OCI-LY1 (cell line): ENCODE results near the gene DIP2C.
"Not testable (repeated sequence)": the region's sequence is repeated elsewhere in the genome, so short reads cannot be mapped to it uniquely, and the experiment has no call there.

Experiments
- EZH2 ChIP-seq: fragments of 200-600 bp; sonication (generic), shearing (Covaris generic); IDR thresholded peaks from 2 replicates; pipeline ENCODE4 v1.8.0; 2017; ENCODE audit warnings: borderline replicate concordance, mixed run types, mild to moderate bottlenecking, antibody characterized with exemption, low read length, moderate library complexity, mixed read lengths
- TF ChIP-seq, protein P1 (sequence below): fragments of 200-600 bp; sonication (generic), shearing (Covaris generic); IDR thresholded peaks from 2 replicates; pipeline ENCODE4 v1.5.1; 2017; ENCODE audit warnings: mild to moderate bottlenecking, antibody characterized with exemption, low read length, moderate library complexity, mixed read lengths

DNA sequence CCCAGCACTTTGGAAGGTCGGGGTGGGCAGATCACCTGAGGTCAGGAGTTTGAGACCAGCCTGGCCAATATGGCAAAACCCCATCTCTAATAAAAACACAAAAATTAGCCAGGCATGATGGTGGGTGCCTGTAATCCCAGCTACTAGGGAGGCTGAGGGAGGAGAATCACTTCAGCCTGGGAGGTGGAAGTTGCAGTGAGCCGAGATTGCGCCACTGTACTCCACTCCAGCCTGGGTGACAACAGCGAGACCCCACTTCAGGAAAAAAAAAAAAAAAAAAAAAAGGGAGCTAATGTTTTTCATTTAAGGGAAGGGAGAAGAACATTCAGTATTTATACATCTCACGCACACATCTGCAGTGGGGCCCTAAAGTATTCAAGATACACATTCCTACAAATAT lies 176.8 kb downstream of the DIP2C start:
- TF ChIP-seq, protein P1, sequence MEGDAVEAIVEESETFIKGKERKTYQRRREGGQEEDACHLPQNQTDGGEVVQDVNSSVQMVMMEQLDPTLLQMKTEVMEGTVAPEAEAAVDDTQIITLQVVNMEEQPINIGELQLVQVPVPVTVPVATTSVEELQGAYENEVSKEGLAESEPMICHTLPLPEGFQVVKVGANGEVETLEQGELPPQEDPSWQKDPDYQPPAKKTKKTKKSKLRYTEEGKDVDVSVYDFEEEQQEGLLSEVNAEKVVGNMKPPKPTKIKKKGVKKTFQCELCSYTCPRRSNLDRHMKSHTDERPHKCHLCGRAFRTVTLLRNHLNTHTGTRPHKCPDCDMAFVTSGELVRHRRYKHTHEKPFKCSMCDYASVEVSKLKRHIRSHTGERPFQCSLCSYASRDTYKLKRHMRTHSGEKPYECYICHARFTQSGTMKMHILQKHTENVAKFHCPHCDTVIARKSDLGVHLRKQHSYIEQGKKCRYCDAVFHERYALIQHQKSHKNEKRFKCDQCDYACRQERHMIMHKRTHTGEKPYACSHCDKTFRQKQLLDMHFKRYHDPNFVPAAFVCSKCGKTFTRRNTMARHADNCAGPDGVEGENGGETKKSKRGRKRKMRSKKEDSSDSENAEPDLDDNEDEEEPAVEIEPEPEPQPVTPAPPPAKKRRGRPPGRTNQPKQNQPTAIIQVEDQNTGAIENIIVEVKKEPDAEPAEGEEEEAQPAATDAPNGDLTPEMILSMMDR, result not testable (repeated sequence)
- TF ChIP-seq EZH2, result not testable (repeated sequence)
